ENCODE data around the gene SFMBT2.

DNA sequence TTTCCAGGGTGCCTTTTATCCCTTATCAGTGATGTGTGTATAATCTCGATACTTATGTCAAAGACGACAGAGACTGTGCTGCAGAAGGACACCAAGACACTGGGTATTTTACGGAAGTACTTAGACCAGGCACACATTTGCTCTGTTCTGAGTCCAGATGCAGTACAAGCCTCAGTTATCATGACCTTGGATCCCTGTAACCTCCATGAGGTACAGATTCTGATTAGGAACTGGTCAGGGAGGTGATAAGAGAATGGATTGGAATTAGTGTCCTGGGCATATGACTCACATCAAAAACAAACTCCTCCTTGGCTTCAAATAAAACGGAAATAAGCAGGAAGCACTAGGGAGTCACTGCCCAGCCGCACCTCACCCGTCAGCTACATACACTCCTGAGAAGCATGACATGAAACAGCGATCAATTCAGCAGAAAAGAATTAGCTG lies 146.5 kb downstream of the SFMBT2 start:
- TF ChIP-seq, protein P1, sequence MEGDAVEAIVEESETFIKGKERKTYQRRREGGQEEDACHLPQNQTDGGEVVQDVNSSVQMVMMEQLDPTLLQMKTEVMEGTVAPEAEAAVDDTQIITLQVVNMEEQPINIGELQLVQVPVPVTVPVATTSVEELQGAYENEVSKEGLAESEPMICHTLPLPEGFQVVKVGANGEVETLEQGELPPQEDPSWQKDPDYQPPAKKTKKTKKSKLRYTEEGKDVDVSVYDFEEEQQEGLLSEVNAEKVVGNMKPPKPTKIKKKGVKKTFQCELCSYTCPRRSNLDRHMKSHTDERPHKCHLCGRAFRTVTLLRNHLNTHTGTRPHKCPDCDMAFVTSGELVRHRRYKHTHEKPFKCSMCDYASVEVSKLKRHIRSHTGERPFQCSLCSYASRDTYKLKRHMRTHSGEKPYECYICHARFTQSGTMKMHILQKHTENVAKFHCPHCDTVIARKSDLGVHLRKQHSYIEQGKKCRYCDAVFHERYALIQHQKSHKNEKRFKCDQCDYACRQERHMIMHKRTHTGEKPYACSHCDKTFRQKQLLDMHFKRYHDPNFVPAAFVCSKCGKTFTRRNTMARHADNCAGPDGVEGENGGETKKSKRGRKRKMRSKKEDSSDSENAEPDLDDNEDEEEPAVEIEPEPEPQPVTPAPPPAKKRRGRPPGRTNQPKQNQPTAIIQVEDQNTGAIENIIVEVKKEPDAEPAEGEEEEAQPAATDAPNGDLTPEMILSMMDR (IDR thresholded peaks at IDR 0.05 in 8 of 11, conservative IDR thresholded peaks at IDR 0.05 in 3 of 11) = no peak
- TF ChIP-seq POLR2A (IDR thresholded peaks at IDR 0.05) = no peak

Data from spleen (tissue), 7 donors.